NT2/D1 (cell line): ENCODE results near the gene NFATC4.

Experiments used
- DNase-seq: peaks from one replicate; pipeline ENCODE4 v3.0.0-alpha.2; 2011; ENCODE audit warnings: low read depth, low spot score
- H3K27me3 ChIP-seq: 2 replicates; pipeline ENCODE4 v1.6.0; 2011; ENCODE audit warnings: mild to moderate bottlenecking; ENCODE audit not compliant: insufficient read length, insufficient read depth
- H3K36me3 ChIP-seq: 2 replicates; pipeline ENCODE4 v1.6.1; 2011; ENCODE audit warnings: mild to moderate bottlenecking, low read length, mixed read lengths; ENCODE audit not compliant: insufficient read depth, insufficient read length
- H3K4me1 ChIP-seq: 2 replicates; pipeline ENCODE4 v1.5.1; 2011; ENCODE audit not compliant: insufficient read depth, insufficient read length
- H3K4me3 ChIP-seq: 2 replicates; pipeline ENCODE4 v1.5.1; 2011; ENCODE audit warnings: low read depth; ENCODE audit not compliant: insufficient read length
- H3K9ac ChIP-seq: 2 replicates; pipeline ENCODE4 v1.6.0; 2011; ENCODE audit warnings: low read depth; ENCODE audit not compliant: insufficient read length
- H3K9me3 ChIP-seq: 2 replicates; pipeline ENCODE4 v1.5.1; 2011; ENCODE audit warnings: mild to moderate bottlenecking, low read length; ENCODE audit not compliant: insufficient read depth
- SUZ12 ChIP-seq: IDR thresholded peaks from 2 replicates; pipeline ENCODE4 v1.6.1; 2011; ENCODE audit not compliant: insufficient read length, insufficient read depth; ENCODE audit errors: extremely low read depth
- YY1 ChIP-seq: IDR thresholded peaks from 2 replicates; pipeline ENCODE4 v1.6.1; 2011; ENCODE audit not compliant: insufficient read length, insufficient read depth
- ZNF274 ChIP-seq: IDR thresholded peaks from 2 replicates; pipeline ENCODE4 v1.6.1; 2011; ENCODE audit warnings: mild to moderate bottlenecking, low read depth, low read length

The NFATC4 gene

DNA sequence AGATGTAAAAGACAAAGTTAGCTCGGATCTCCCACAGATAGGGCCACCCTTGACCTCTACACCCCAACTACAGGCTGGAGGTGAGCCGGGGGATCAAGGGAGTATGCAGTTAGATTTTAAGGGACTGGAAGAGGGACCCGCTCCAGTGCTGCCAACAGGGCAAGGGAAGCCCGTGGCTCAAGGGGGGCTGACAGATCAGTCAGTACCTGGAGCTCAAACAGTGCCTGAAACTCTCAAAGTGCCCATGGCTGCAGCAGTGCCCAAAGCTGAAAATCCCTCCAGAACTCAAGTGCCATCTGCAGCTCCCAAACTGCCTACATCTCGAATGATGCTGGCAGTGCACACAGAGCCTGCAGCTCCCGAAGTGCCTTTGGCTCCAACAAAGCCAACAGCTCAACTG is 41.2 kb downstream of the NFATC4 start:
- TF ChIP-seq YY1, result no peak
- TF ChIP-seq ZNF274, result no peak
- TF ChIP-seq SUZ12, result no peak
- Histone ChIP-seq H3K9ac (no peak overlapping the region), H3K9me3 (no peaks in the 10 kb centered on the region), H3K36me3 (peaks cover 25% of the 10 kb centered on the region), H3K4me1 (peaks cover 4% of the 10 kb centered on the region), H3K27me3 (no peaks in the 10 kb centered on the region), H3K4me3 (no peak overlapping the region)
- DNase-seq, result no peak

DNA sequence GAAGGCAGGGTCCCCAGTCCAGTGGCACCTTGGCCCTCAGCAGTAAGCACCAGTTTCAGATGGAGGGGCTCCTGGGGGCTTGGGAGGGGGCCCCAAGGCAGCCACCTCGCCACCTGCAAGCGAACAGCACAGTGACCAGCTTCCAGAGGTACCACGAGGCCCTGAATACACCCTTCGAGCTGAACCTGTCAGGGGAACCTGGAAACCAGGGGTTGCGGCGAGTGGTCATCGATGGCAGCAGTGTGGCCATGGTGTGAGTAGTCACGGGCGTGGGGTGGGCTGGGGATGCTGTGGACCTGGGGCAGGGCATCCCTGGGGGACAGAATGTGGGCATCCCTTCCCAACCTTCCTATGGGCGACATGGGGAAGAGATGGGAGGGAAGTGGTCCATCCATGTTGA is 42.0 kb downstream of the NFATC4 start:
- Histone ChIP-seq H3K9me3 (no peaks in the 10 kb centered on the region), H3K9ac (no peak overlapping the region), H3K36me3 (peaks cover 30% of the 10 kb centered on the region), H3K4me3 (no peak overlapping the region), H3K4me1 (no peaks in the 10 kb centered on the region), H3K27me3 (no peaks in the 10 kb centered on the region)
- DNase-seq, result no peak
- TF ChIP-seq ZNF274 (no peak), YY1 (no peak), SUZ12 (no peak)

DNA sequence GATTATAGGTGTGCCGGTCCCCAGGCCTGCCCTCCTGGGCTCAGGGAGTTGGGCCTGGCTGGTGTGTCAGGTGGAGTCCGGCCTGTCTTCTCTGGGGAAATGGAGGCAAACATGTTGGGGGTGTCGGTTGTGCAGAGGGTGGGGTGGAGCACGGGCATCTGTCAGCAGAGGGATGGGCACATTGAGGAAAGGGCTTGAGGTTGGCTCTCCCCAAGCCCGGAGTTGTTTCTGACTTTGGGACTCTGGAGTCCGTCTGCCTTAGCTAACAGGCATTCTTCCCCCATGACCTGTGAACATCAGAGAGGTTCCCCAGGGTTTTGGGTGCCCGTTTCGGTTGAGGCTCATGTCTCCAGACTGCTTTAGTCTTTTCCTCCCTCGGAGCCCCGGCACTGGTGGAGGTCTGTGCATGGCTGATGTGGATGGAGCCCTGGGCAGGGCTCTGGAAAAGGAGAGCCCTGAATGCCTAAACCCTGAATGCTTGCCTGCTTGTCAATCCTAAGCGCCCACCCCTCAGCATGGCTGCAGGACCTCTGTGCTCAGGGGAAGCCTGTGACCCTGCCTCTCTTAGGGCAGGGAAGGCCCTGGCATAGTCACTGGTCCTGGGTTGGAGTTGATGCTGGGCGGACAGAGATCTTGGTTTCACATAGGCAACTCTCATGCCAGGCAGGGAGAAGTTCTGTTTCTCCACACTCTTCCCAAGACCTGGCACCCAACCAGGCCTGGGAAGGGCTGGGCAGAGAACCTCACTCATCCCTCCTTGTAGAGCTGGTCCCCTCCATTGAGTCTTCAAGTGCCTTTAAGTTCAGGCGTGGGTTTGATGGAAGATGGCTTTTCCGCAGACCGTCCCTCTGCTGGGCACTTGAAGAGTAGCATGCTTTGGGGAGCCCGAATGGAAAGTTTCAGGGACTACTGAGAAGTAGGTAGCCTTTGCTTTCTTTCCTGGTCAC is 43.7 kb downstream of the NFATC4 start:
- no peak overlapping the region for H3K4me3 ChIP-seq
- no peak overlapping the region for H3K9ac ChIP-seq
- TF ChIP-seq ZNF274 (no peak), SUZ12 (no peak), YY1 (no peak)
- DNase-seq, result no peak
- no peaks in the 10 kb centered on the region for H3K27me3 ChIP-seq
- peaks cover 32% of the 10 kb centered on the region for H3K36me3 ChIP-seq
- no peaks in the 10 kb centered on the region for H3K4me1 ChIP-seq
- no peaks in the 10 kb centered on the region for H3K9me3 ChIP-seq

DNA sequence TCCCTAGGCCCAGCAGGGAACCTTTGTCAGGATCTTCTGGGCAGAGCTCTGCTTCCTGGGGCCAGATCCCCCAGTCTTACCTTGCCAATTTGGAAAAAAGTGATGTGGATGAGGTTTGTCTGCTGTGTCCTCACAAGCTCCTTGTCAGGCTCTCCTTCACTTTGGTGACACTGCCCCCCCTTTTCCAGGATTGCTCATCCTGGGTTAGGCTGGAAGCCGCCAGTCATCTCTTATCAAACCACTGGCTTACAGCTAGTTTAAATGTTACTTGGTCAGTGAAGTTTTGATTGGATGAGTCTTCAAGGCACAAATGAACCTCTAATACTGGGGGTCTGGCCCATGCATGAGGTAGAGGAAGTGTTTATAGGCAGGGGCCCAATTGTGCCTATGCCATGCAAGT is 46.1 kb downstream of the NFATC4 start:
- Histone ChIP-seq H3K4me1 (no peaks in the 10 kb centered on the region), H3K36me3 (peaks cover 20% of the 10 kb centered on the region), H3K27me3 (no peaks in the 10 kb centered on the region), H3K9me3 (no peaks in the 10 kb centered on the region), H3K4me3 (no peak overlapping the region), H3K9ac (no peak overlapping the region)
- no peak for DNase-seq
- TF ChIP-seq YY1 (no peak), SUZ12 (no peak), ZNF274 (no peak)

DNA sequence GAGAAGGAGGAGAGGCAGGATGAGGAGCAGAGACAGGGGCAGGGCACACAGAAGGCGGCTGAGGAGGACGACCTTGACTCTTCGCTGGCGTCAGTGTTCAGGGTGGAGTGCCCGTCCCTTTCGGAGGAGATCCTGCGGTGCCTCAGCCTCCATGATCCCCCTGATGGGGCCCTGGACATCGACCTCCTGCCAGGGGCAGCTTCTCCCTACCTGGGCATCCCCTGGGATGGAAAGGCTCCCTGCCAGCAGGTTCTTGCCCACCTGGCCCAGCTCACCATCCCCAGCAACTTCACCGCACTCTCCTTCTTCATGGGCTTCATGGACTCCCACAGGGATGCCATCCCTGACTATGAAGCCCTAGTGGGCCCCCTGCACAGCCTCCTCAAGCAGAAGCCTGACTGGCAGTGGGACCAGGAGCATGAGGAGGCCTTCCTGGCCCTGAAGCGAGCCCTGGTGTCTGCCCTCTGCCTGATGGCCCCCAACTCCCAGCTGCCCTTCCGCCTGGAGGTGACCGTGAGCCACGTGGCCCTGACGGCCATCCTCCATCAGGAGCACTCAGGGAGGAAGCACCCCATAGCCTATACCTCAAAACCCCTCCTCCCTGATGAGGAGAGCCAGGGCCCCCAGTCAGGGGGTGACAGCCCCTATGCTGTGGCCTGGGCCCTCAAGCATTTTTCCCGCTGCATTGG is 46.9 kb downstream of the NFATC4 start:
- Histone ChIP-seq H3K36me3 (peaks cover 16% of the 10 kb centered on the region), H3K27me3 (peaks cover under 1% of the 10 kb centered on the region), H3K9ac (no peak overlapping the region), H3K4me1 (no peaks in the 10 kb centered on the region), H3K9me3 (no peaks in the 10 kb centered on the region), H3K4me3 (no peak overlapping the region)
- no peak for DNase-seq
- TF ChIP-seq YY1 (no peak), SUZ12 (no peak), ZNF274 (no peak)

DNA sequence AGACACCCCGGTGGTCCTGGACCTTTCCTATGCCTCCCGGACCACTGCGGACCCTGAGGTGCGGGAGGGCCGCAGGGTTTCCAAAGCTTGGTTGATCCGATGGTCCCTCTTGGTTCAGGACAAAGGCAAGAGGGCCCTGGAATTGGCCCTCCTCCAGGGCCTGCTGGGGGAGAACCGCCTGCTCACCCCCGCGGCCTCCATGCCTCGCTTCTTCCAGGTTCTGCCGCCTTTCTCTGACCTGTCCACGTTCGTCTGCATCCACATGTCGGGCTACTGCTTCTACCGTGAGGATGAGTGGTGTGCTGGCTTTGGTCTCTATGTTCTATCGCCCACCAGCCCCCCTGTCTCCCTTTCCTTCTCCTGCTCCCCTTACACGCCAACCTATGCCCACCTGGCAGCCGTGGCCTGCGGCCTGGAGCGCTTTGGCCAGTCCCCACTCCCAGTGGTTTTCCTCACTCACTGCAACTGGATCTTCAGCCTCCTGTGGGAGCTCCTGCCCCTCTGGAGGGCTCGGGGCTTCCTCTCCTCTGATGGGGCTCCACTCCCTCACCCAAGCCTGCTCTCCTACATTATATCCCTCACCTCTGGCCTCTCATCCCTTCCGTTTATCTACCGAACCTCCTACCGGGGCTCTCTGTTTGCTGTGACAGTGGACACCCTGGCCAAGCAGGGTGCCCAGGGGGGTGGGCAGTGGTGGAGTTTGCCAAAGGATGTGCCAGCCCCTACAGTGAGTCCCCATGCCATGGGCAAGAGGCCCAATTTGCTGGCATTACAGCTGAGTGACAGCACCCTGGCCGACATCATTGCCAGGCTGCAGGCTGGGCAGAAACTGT is 47.7 kb downstream of the NFATC4 start:
- peaks cover 16% of the 10 kb centered on the region for H3K36me3 ChIP-seq
- DNase-seq, result no peak

More for the DNA sequence above, 47.7 kb downstream of the NFATC4 start:
- no peaks in the 10 kb centered on the region for H3K9me3 ChIP-seq
- TF ChIP-seq YY1, result no peak
- no peak for TF ChIP-seq ZNF274
- no peak for TF ChIP-seq SUZ12
- H3K9ac ChIP-seq, result no peak overlapping the region
- no peaks in the 10 kb centered on the region for H3K4me1 ChIP-seq
- H3K4me3 ChIP-seq, result no peak overlapping the region
- peaks cover 5% of the 10 kb centered on the region for H3K27me3 ChIP-seq
